Fibroblast of the conjunctiva (primary cell): ENCODE measurements around the gene SVIL.
"Not testable (repeated sequence)": the region's sequence is repeated elsewhere in the genome, so short reads cannot be mapped to it uniquely, and the experiment has no call there.

Source experiments
- DNase-seq: peaks from one replicate; pipeline ENCODE4 v3.0.0-alpha.2; 2010; ENCODE audit warnings: low read depth

Gene SVIL

DNA sequence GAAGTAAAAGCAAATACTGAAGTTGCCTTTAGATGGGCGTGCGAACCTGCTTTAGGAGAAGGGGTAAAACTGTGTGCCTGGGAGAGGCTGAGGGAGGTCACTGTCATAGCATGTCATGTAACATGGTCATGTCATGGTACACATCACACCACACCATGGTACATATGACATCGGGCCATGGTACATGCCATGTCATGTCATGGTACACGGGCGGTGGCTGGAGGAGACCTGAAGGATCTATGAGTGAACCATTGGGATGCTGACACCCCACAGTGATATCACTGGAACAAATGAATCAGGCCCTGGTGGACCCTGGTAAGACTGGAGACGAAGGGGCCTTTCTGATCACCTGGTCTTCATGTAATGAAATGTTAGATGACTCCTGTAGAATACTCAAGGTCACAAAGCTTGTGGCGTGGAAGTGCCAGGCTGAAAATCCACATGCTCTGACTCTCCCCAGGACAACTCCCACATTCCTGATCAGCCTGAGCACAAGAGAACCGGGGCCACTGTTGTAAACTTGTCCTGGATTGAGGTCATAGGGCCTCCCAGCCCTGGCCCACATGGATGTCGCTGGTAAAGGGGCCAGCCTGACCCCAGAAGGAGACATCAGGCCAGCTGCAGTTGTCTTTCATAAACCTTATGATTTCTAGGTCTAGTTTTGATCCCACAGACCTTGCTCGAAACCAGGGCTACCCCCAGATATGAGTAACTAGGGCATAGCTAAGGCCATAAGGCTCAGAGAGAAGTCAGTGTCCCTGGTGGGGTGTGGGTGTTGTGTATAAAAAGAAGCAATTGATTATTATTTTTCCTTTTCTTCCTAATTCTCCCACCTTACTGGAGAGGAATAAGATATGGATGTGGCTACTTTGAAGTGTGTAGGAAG lies 60.3 kb downstream of the SVIL start:
- DNase-seq, result not testable (repeated sequence)

- DNase-seq, result not testable (repeated sequence)
These were observed 64.5 kb downstream of the SVIL start for GRCh38 chr10:29570248-29570647.

DNA sequence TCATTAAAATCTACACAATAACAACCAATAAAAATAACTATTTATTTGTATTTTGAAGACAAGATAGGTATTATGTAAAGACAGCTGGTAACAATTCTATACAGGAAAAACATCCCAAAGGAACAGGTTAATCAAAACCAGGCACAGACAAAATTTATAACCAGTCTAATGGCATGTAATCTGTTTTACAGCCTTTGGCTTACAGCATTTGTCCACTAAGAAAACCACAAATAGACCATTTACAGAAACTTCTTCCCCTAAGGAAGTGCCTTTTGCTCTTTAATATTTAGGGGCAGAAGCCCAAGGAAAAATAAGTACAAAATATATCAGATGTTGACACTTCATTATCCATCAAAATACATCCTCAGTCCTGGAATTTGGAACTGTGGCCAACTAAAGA lies 65.0 kb downstream of the SVIL start:
- DNase-seq, result no peak

GRCh38 chr10:29567003-29567402 lies 67.8 kb downstream of the SVIL start:
- no peak for DNase-seq

DNA sequence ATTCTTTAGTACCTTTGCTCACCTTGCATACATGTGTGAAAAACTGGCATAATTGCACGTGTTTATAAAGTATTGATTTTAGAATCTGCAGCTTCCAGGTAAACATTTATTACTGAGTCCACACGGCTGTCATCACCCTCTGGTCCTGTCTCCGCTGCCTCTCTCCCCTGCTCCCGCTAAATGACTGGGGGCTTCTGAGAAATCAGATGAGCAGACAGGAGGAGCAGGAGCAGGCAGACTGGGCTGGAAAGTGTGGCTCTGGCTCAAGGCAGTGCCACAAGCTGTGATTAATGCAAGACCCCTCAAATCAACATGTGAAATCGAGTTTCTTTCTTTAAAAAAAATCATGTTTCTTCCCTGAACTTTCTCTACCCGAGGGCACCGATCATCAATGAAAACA lies 68.6 kb downstream of the SVIL start:
- DNase-seq, result not testable (repeated sequence)

DNA sequence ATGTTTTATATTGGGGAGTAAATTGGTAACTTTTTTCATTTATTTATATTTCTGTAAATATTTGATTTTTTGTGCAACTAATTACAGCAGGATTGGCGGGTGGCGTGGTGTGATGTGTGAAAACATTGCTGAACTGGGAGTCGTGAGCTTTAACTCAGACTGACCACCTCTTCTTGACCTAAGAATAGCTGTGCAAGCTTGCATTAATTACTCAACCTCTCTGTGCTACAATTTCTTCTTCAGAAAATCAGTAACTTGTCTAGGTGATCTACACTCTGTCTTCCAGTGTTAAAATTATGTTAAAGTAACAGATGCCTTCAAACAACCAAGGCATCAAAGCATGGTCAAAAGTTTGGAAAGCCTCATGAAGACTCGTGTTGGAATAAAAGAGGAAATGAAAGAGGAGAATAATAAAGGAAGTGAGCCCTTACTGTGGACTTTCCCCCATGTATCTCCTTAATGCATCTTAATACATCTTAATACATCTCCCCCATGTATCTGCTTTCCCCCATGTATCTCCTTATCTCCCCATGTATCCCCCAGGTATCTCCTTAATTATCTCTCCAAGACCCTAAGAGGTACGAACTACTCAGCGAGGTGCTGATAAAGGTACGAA lies 71.2 kb downstream of the SVIL start:
- no peak for DNase-seq

- not testable (repeated sequence) for DNase-seq
These were observed 71.8 kb downstream of the SVIL start for GRCh38 chr10:29563006-29563405.

- no peak for DNase-seq
These were observed 74.8 kb downstream of the SVIL start for GRCh38 chr10:29559996-29560395.

- DNase-seq, result no peak
These were observed 77.1 kb downstream of the SVIL start for GRCh38 chr10:29557665-29558064.

DNA sequence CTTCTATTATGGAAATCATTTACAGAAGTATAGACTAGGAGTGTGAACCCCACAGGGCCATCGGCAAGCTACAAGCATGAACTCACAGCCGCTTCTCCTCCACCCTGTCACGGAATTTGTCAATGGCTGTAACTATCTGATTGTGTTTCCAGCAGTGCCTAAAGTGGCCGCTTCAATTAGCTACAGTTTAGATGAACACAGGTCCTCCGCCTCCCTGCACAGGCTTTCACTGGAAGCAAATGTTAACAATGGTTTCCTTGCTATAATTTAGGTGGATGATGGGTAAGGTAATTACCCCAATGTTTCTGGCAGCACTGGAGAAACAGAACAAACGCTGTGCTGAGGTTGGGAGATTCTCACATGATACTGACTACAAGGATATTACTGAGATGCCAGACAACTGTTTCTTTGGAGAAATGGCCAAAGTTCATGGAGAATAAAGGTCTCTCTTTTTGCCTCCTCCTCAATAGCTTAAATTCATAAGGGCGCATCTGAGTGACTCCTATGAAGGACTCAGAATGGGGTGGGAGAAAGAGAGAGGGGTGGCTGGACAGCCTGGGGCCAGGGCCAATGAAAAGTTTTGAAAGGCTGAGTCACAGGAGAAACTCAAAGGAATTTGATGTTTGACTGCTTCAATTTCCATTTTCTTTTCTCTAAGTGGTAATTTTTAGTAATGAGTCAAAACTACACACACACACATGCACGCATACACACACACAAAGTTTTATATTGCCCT lies 78.9 kb downstream of the SVIL start:
- DNase-seq, result peak; percentile 24

DNA sequence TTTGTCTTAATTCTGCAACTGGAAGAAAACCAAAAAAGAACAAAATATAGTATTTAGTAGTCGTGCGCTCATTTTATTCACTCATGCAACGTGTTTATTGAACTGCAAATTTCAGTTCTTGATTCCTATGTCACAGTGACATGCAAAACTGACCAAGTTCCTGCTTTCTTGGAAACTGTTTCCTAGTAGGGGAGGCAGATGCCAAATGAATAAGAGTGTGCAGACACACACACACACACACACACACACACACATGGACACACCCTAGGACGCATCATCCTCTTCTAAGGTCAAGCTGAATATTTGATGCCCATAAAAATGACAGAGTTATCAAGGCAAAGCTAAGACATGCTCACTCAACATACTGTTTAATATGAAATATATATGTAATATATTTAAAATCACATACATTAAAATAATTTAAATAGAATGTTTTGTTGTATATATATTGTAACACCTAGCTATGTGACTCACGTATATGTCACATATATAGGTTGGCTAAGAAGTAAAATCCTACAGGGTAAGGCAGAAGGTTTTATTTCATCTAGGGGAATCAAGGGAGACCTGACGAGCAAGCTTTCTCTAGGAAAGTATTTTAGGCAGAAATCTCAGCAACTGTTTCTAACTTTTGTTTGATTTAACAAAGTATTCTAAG lies 79.6 kb downstream of the SVIL start:
- DNase-seq, result no peak

GRCh38 chr10:29554660-29555059 lies 80.1 kb downstream of the SVIL start:
- DNase-seq, result peak; percentile 14

GRCh38 chr10:29553544-29554250 lies 81.1 kb downstream of the SVIL start:
- no peak for DNase-seq

- DNase-seq, result not testable (repeated sequence)
These were observed 81.7 kb downstream of the SVIL start for GRCh38 chr10:29553116-29553515.

GRCh38 chr10:29549493-29549892 lies 85.3 kb downstream of the SVIL start:
- not testable (repeated sequence) for DNase-seq

DNA sequence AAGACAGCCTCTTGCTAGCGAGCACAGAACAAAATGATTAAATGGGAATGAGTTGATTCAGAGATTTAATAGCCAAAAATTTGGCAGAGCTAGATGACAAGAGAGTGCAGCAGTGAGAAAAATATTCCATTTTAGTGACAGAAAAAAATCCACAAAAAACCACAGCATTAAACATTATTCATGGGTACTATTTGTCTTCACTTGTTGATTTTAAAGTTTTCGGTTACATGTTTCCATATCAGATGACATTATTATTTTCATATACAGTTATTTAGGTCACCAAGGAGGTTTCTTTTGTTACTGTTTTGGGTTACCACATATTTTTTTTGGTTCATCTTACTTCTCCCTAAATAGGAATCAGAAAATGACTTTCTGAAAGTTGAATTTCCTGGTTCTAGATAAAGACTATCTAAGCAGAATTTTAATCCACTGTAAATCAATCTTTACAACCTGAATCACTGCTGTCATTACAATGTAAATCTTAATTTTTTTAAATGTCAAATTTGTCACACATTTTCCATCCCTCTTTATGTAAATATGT lies 87.9 kb downstream of the SVIL start:
- DNase-seq, result no peak

DNA sequence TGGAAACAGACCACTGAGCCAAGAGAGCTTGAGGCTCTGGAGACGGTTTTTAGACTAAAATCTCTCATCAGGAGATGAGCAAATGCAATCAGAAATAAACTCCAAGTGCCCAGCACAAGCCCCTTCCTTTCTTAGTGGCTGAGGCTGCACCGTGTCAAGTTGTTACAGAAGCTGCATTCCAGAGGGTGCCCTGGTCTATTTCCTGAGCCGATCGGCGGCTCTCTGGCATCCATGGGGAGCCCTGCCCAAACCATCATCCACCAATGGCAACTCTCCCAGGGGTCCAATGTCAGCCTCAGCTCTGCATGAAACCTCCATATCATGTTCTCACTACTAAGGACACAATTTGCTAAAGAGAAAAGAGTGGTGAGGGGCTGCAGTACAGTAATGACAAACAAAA lies 89.6 kb downstream of the SVIL start:
- no peak for DNase-seq

DNA sequence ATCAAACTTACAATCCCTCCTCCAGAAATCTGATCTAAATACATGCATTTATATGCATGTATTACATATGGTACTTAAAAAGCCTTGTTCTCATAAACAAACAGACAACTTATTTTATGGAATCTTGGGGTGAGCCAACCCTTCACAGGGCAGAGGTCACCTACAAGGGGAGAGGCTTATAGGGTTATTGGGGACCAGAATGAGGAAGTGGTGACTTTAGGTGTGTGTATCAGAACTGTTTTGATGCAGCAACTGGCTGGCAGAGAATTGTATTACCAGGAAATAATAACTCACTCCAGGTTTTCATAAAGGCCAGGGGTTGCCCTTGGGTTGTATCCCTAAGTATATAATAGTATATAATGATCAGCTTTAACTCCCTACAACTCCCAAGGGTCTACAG lies 91.1 kb downstream of the SVIL start:
- DNase-seq, result no peak

DNA sequence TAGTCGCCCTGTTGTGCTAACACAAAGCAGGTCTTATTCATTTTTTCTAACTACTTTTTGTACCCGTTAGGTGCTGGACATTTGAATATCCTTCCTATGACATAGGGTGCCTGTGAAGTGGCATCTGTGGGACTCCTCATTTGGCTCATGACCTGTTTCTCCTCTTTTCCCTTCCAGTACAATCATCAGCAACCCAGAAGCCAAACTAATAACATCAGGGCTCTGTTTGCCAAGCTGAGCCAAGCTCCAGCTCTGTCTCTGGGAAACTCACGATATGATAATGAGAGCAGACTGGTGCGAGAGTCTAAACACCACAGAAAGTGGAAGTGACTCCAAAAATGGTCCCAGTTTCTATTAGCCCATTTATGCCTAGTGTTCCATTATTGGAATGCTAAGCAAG lies 92.0 kb downstream of the SVIL start:
- no peak for DNase-seq

DNA sequence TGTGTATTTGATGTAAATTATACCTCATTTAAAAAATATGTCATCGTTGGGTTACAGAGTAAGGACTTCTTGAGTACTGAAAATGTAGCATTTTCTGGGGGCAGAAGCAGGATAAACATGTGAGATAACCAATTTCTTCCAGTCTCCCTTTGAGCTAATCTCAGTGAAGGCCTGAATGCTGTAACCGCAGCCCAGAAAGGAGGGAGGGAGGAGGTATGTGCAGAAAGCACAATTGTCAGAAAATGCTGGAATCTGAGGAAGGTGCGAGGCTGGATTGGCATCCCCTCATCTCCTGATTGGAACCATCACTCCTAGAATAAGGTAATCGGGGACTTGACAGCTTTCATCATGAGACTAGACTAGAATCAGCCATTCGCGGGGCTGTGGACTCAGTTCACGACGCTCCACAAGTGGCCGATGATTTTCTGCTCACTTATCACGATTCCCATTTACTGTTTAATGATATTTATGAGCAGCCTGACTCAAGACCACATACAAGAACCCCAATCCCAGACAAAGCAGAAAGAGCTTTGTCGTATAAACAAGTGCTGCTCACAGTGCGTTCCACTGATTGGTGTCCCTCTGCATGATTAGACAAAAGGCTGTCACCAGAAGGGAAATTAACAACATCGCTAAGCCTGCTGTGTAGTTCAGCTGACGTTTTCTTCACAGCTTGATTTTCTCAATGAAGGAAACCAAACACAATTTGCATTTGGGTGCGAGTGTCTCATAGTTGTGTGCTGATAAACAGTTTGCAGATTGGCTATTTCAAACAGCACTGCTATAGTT lies 93.2 kb downstream of the SVIL start:
- DNase-seq, result no peak

GRCh38 chr10:29540016-29540415 lies 94.8 kb downstream of the SVIL start:
- no peak for DNase-seq
